GM10248 (cell line): ENCODE measurements around the gene RGL3.
"Not testable (repeated sequence)": the region's sequence is repeated elsewhere in the genome, so short reads cannot be mapped to it uniquely, and the experiment has no call there.

Experiments used
- CTCF ChIA-PET: fragments of 300-600 bp; sonication (Branson Sonifier 250); formaldehyde crosslinking; extraction: SDS; loops from one replicate; lab custom pipeline; 2021; ENCODE audit warnings: antibody characterized with exemption; lab: Yijun Ruan, JAX
- POLR2A ChIA-PET: fragments of 350-650 bp; sonication (Branson Sonifier 250); formaldehyde crosslinking; extraction: SDS; loops from one replicate; lab custom pipeline; 2020; ENCODE audit warnings: antibody characterized with exemption; lab: Yijun Ruan, JAX
- DNase-seq: peaks from one replicate; pipeline ENCODE4 v3.0.0; 2012; ENCODE audit errors: extremely low spot score
- TF ChIP-seq, protein P1 (sequence below): IDR thresholded peaks from 2 replicates; pipeline ENCODE4 v1.5.1; 2012; ENCODE audit warnings: mild to moderate bottlenecking, low read depth; ENCODE audit errors: extremely low read depth, missing control alignments, control extremely low read depth

The RGL3 gene

GRCh38 chr19:11460207-11460606, 41.1 kb upstream of the RGL3 start:
- TF ChIP-seq, protein P1, sequence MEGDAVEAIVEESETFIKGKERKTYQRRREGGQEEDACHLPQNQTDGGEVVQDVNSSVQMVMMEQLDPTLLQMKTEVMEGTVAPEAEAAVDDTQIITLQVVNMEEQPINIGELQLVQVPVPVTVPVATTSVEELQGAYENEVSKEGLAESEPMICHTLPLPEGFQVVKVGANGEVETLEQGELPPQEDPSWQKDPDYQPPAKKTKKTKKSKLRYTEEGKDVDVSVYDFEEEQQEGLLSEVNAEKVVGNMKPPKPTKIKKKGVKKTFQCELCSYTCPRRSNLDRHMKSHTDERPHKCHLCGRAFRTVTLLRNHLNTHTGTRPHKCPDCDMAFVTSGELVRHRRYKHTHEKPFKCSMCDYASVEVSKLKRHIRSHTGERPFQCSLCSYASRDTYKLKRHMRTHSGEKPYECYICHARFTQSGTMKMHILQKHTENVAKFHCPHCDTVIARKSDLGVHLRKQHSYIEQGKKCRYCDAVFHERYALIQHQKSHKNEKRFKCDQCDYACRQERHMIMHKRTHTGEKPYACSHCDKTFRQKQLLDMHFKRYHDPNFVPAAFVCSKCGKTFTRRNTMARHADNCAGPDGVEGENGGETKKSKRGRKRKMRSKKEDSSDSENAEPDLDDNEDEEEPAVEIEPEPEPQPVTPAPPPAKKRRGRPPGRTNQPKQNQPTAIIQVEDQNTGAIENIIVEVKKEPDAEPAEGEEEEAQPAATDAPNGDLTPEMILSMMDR = peak; percentile 8
- no peak for DNase-seq
- CTCF ChIA-PET = interaction anchor here (1.1 to 1.4 kb wide), 2 partner anchors 22 kb away, joined by 4 to 6 read pairs; no protein-coding TSS in a partner anchor
- POLR2A ChIA-PET = no interaction called here

DNA sequence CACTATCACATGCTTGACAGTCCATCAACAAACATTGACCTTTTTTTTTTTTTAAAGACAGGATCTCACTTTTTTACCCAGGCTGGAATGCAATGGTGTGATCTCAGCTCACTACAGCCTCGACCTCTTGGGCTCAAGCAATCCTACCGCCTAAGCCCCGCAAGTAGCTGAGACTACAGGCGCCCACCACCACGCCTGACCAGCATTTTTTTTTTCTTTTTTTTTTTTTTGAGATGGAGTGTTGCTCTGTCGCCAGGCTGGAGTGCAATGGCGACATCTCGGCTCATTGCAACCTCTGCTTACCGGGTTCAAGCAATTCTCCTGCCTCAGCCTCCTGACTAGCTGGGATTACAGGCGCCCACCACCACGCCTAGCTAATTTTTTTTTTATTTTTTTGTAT, 39.8 kb upstream of the RGL3 start:
- POLR2A ChIA-PET = interaction anchor here (0.6 to 1.1 kb wide), 2 partner anchors 24 to 84 kb away, joined by 3 to 4 read pairs; no protein-coding TSS in a partner anchor
- DNase-seq = not testable (repeated sequence)
- CTCF ChIA-PET = interaction anchor here (1.4 kb wide), 1 partner anchor 24 kb away, joined by 6 read pairs; no protein-coding TSS in a partner anchor

- POLR2A ChIA-PET = interaction anchor here (0.6 to 1.1 kb wide), 2 partner anchors 24 to 83 kb away, joined by 3 to 4 read pairs; no protein-coding TSS in a partner anchor
- TF ChIP-seq, protein P1 = no peak
- no peak for DNase-seq
- CTCF ChIA-PET = interaction anchor here (0.9 to 1.7 kb wide), 2 partner anchors 24 to 75 kb away, joined by 3 to 6 read pairs; no protein-coding TSS in a partner anchor
Measured at GRCh38 chr19:11458236-11458900, 39.3 kb upstream of the RGL3 start.

- ChIA-PET POLR2A (no interaction called here), CTCF (interaction anchor here (0.9 to 1.7 kb wide), 2 partner anchors 25 to 75 kb away, joined by 3 to 6 read pairs; no protein-coding TSS in a partner anchor)
- TF ChIP-seq, protein P1 = no peak
- no peak for DNase-seq
Measured at GRCh38 chr19:11457831-11458230, 38.7 kb upstream of the RGL3 start.

GRCh38 chr19:11457115-11457514, 38.0 kb upstream of the RGL3 start:
- POLR2A ChIA-PET = no interaction called here
- DNase-seq = no peak
- TF ChIP-seq, protein P1 = no peak
- CTCF ChIA-PET = interaction anchor here (1.1 to 1.7 kb wide), 2 partner anchors 11 to 26 kb away, joined by 3 to 6 read pairs; no protein-coding TSS in a partner anchor

DNA sequence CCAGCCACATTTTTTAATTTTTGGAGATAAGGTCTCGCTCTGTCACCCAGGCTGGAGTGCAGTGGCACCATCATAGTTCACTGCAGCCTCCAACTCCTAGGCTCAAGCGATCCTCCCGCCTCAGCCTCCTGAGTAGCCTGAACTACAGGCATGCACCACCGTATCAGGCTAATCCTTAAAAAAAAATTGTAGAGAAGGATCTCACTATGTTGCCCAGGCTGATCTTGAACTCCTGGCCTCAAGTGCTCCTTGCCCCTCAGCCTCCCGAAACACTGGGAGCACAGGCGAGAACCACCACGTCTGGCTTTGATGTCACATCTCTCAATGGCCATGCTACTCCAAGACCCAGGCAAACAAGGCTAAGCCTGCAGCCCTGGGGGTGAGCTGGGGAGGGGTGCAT, 37.5 kb upstream of the RGL3 start:
- ChIA-PET POLR2A (interaction anchor here (0.7 kb wide), 1 partner anchor 28 kb away, joined by 3 read pairs; no protein-coding TSS in a partner anchor), CTCF (interaction anchor here (1.1 to 1.8 kb wide), 3 partner anchors 11 to 26 kb away, joined by 3 to 6 read pairs (median 5); partner anchors contain the start of genes ODAD3 and PRKCSH)
- DNase-seq = no peak
- TF ChIP-seq, protein P1 = no peak

DNA sequence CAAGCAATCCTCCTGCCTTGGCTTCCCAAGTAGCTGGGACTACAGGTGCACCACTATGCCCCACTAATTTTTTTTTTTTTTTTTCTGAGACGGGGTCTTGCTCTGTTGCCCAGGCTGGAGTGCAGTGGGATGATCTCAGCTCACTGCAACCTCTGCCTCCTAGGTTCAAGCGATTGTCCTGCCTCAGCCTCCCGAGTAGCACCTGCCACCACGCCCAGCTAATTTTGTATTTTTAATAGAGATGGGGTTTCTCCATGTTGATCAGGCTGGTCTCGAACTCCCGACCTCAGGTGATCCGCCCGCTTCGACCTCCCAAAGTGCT, 36.1 kb upstream of the RGL3 start:
- DNase-seq, POLR2A ChIA-PET: not testable (repeated sequence)
- CTCF ChIA-PET = interaction anchor here (1.0 to 1.8 kb wide), 3 partner anchors 20 to 130 kb away, joined by 3 to 6 read pairs (median 5); partner anchors contain the start of genes ODAD3 and PRKCSH
